Measurements from ENCODE around the gene OGFRL1. TPM values are rescaled to one million over a fixed set of nuclear protein-coding genes. Genes with fewer than 3 reads are reported as not detected.

Gene OGFRL1
- total RNA-seq, 1 donor from 2014 or later: 35.3 TPM

GRCh38 chr6:71279740-71280139, 8.9 kb upstream of the OGFRL1 start:
- peaks cover 2% of the 10 kb centered on the region for H3K36me3 Mint-ChIP-seq (ENCODE audit: low read depth, unreplicated experiment)
- H3K27me3 Mint-ChIP-seq (ENCODE audit: low read depth, unreplicated experiment): no peaks in the 10 kb centered on the region

GRCh38 chr6:71280701-71281100, 7.9 kb upstream of the OGFRL1 start:
- Mint-ChIP-seq H3K4me3 (ENCODE audit: unreplicated experiment) (no peak overlapping the region), H3K36me3 (ENCODE audit: low read depth, unreplicated experiment) (peaks cover under 1% of the 10 kb centered on the region), H3K27me3 (ENCODE audit: low read depth, unreplicated experiment) (no peaks in the 10 kb centered on the region), H3K4me1 (ENCODE audit: low read depth, unreplicated experiment) (no peaks in the 10 kb centered on the region), H3K27ac (ENCODE audit: unreplicated experiment) (no peak overlapping the region), H3K9me3 (ENCODE audit: unreplicated experiment) (peaks cover 2% of the 10 kb centered on the region)
- no peak for FAIRE-seq
- no peaks in the 10 kb centered on the region for H3K36me3 ChIP-seq (ENCODE audit: insufficient read depth, low read length)
- no peaks in the 10 kb centered on the region for H3K79me2 ChIP-seq (ENCODE audit: insufficient read depth, low read length)
- DNase-seq (ENCODE audit: low read depth): no peak
- no peak overlapping the region for H3K4me2 ChIP-seq (ENCODE audit: low read length)
- H2AFZ ChIP-seq (ENCODE audit: low read depth, low read length): no peak overlapping the region
- no peak for TF ChIP-seq EZH2 (IDR thresholded peaks at IDR 0.05; ENCODE audit: insufficient read depth, low read length)
- TF ChIP-seq CTCF (IDR thresholded peaks at IDR 0.05; ENCODE audit: insufficient read depth, low read depth, low read length): no peak
- no peaks in the 10 kb centered on the region for H4K20me1 ChIP-seq (ENCODE audit: insufficient read depth, low read length)
- H3K4me3 ChIP-seq (ENCODE audit: insufficient read depth, low read depth, low read length): no peak overlapping the region
- no peak overlapping the region for H3K27ac ChIP-seq (ENCODE audit: low read depth, low read length)
- no peaks in the 10 kb centered on the region for H3K9me3 ChIP-seq (ENCODE audit: insufficient read depth, low read depth, low read length)
- no peaks in the 10 kb centered on the region for H3K4me1 ChIP-seq (ENCODE audit: insufficient read depth, low read length)
- H3K9ac ChIP-seq (ENCODE audit: low read length): no peak overlapping the region
- H3K27me3 ChIP-seq (ENCODE audit: insufficient read depth, low read length): no peaks in the 10 kb centered on the region

More at GRCh38 chr6:71279740-71280139, 8.9 kb upstream of the OGFRL1 start:
- no peaks in the 10 kb centered on the region for H4K20me1 ChIP-seq (ENCODE audit: insufficient read depth, low read length)
- peaks cover 2% of the 10 kb centered on the region for H3K9me3 Mint-ChIP-seq (ENCODE audit: unreplicated experiment)
- no peak overlapping the region for H3K4me2 ChIP-seq (ENCODE audit: low read length)
- no peaks in the 10 kb centered on the region for H3K4me1 ChIP-seq (ENCODE audit: insufficient read depth, low read length)
- H3K27me3 ChIP-seq (ENCODE audit: insufficient read depth, low read length): no peaks in the 10 kb centered on the region
- no peak overlapping the region for H2AFZ ChIP-seq (ENCODE audit: low read depth, low read length)
- H3K4me1 Mint-ChIP-seq (ENCODE audit: low read depth, unreplicated experiment): no peaks in the 10 kb centered on the region
- no peak overlapping the region for H3K27ac ChIP-seq (ENCODE audit: low read depth, low read length)
- DNase-seq (ENCODE audit: low read depth): no peak
- no peaks in the 10 kb centered on the region for H3K9me3 ChIP-seq (ENCODE audit: insufficient read depth, low read depth, low read length)
- no peaks in the 10 kb centered on the region for H3K79me2 ChIP-seq (ENCODE audit: insufficient read depth, low read length)
- no peaks in the 10 kb centered on the region for H3K36me3 ChIP-seq (ENCODE audit: insufficient read depth, low read length)
- no peak overlapping the region for H3K9ac ChIP-seq (ENCODE audit: low read length)
- no peak overlapping the region for H3K4me3 ChIP-seq (ENCODE audit: insufficient read depth, low read depth, low read length)
- no peak overlapping the region for H3K27ac Mint-ChIP-seq (ENCODE audit: unreplicated experiment)
- TF ChIP-seq EZH2 (IDR thresholded peaks at IDR 0.05; ENCODE audit: insufficient read depth, low read length): no peak
- TF ChIP-seq CTCF (IDR thresholded peaks at IDR 0.05; ENCODE audit: insufficient read depth, low read depth, low read length): no peak
- no peak overlapping the region for H3K4me3 Mint-ChIP-seq (ENCODE audit: unreplicated experiment)
- FAIRE-seq: no peak

- H3K36me3 ChIP-seq (ENCODE audit: insufficient read depth, low read length): no peaks in the 10 kb centered on the region
- no peaks in the 10 kb centered on the region for H4K20me1 ChIP-seq (ENCODE audit: insufficient read depth, low read length)
- FAIRE-seq: no peak
These were observed 3.8 kb upstream of the OGFRL1 start for GRCh38 chr6:71284785-71285184.

More at GRCh38 chr6:71284785-71285184, 3.8 kb upstream of the OGFRL1 start:
- H3K4me1 Mint-ChIP-seq (ENCODE audit: low read depth, unreplicated experiment): peaks cover 11% of the 10 kb centered on the region
- TF ChIP-seq EZH2 (IDR thresholded peaks at IDR 0.05; ENCODE audit: insufficient read depth, low read length): no peak
- no peak for TF ChIP-seq CTCF (IDR thresholded peaks at IDR 0.05; ENCODE audit: insufficient read depth, low read depth, low read length)
- H3K27ac ChIP-seq (ENCODE audit: low read depth, low read length): no peak overlapping the region
- no peak overlapping the region for H3K4me3 ChIP-seq (ENCODE audit: insufficient read depth, low read depth, low read length)
- H3K4me3 Mint-ChIP-seq (ENCODE audit: unreplicated experiment): no peak overlapping the region
- no peak overlapping the region for H3K4me2 ChIP-seq (ENCODE audit: low read length)
- H3K27me3 ChIP-seq (ENCODE audit: insufficient read depth, low read length): no peaks in the 10 kb centered on the region
- no peaks in the 10 kb centered on the region for H3K9me3 ChIP-seq (ENCODE audit: insufficient read depth, low read depth, low read length)
- no peak overlapping the region for H3K27ac Mint-ChIP-seq (ENCODE audit: unreplicated experiment)
- H2AFZ ChIP-seq (ENCODE audit: low read depth, low read length): no peak overlapping the region
- peaks cover 4% of the 10 kb centered on the region for H3K79me2 ChIP-seq (ENCODE audit: insufficient read depth, low read length)
- H3K9ac ChIP-seq (ENCODE audit: low read length): no peak overlapping the region
- H3K36me3 Mint-ChIP-seq (ENCODE audit: low read depth, unreplicated experiment): no peaks in the 10 kb centered on the region
- H3K27me3 Mint-ChIP-seq (ENCODE audit: low read depth, unreplicated experiment): no peaks in the 10 kb centered on the region
- peaks cover 9% of the 10 kb centered on the region for H3K4me1 ChIP-seq (ENCODE audit: insufficient read depth, low read length)
- no peaks in the 10 kb centered on the region for H3K9me3 Mint-ChIP-seq (ENCODE audit: unreplicated experiment)
- no peak for DNase-seq (ENCODE audit: low read depth)

Measured in astrocyte (in vitro differentiated cells and primary cell).